Keratinocyte (primary cell): ENCODE measurements around the gene SLITRK3. TPM values are rescaled to one million over a fixed set of nuclear protein-coding genes. Genes with fewer than 3 reads are reported as not detected.

Source experiments
- DNase-seq: peaks from one replicate; pipeline ENCODE4 v3.0.0-alpha.2; 2011; ENCODE audit warnings: low read depth, missing footprints, low spot score
- FAIRE-seq: peaks from 2 replicates; lab custom pipeline; 2011; peaks lifted over from hg19 to GRCh38; lab: Jason Lieb, UNC
- H2AFZ ChIP-seq: 2 replicates; pipeline ENCODE4 v1.6.0; 2012; ENCODE audit warnings: low read length, control low read depth, inconsistent platforms; ENCODE audit not compliant: control insufficient read depth
- H3K27ac ChIP-seq: 2 replicates; pipeline ENCODE4 v1.5.1; 2011; ENCODE audit warnings: low read length; ENCODE audit not compliant: control insufficient read depth, insufficient read depth
- H3K27me3 ChIP-seq: 3 replicates; pipeline ENCODE4 v1.6.0; 2011; ENCODE audit warnings: low read length; ENCODE audit not compliant: control insufficient read depth, insufficient read depth; ENCODE audit errors: extremely low read depth
- H3K36me3 ChIP-seq, 2 experiments: 2 replicates in 1 of 2; 3 replicates in 1 of 2; pipeline ENCODE4 v1.5.1; 2011; ENCODE audit warnings: low read length in 2 of 2, mild to moderate bottlenecking in 1 of 2; ENCODE audit not compliant: control insufficient read depth in 2 of 2, insufficient read depth in 2 of 2; ENCODE audit errors: extremely low read depth in 1 of 2
- H3K4me1 ChIP-seq: 3 replicates; pipeline ENCODE4 v1.5.1; 2011; ENCODE audit warnings: low read length; ENCODE audit not compliant: control insufficient read depth, insufficient read depth; ENCODE audit errors: extremely low read depth
- H3K4me2 ChIP-seq: 3 replicates; pipeline ENCODE4 v1.6.0; 2011; ENCODE audit warnings: low read depth, low read length; ENCODE audit not compliant: control insufficient read depth, insufficient read depth; ENCODE audit errors: extremely low read depth
- H3K4me3 ChIP-seq, 3 experiments: fragments of 200-600 bp in 1 of 3; sonication (generic) in 1 of 3; 2 replicates in 2 of 3; 3 replicates in 1 of 3; pipeline ENCODE4 v1.5.1; 2011 to 2016; ENCODE audit warnings: low read length in 3 of 3, mild to moderate bottlenecking in 3 of 3, control low read depth in 2 of 3, inconsistent platforms in 1 of 3, low read depth in 1 of 3, mixed read lengths in 1 of 3, mixed run types in 1 of 3, moderate library complexity in 1 of 3; ENCODE audit not compliant: control insufficient read depth in 2 of 3, insufficient read depth in 2 of 3; ENCODE audit errors: extremely low read depth in 1 of 3
- H3K79me2 ChIP-seq: 2 replicates; pipeline ENCODE4 v1.6.0; 2012; ENCODE audit warnings: low read length; ENCODE audit not compliant: control insufficient read depth, insufficient read depth
- H3K9ac ChIP-seq: 3 replicates; pipeline ENCODE4 v1.6.0; 2011; ENCODE audit warnings: low read length; ENCODE audit not compliant: control insufficient read depth, insufficient read depth; ENCODE audit errors: extremely low read depth
- H3K9me1 ChIP-seq: 3 replicates; pipeline ENCODE4 v1.6.0; 2011; ENCODE audit warnings: low read length; ENCODE audit not compliant: control insufficient read depth, insufficient read depth; ENCODE audit errors: extremely low read depth
- H3K9me3 ChIP-seq: 2 replicates; pipeline ENCODE4 v1.5.1; 2012; ENCODE audit warnings: low read depth, low read length; ENCODE audit not compliant: control insufficient read depth
- H4K20me1 ChIP-seq: 3 replicates; pipeline ENCODE4 v1.6.0; 2011; ENCODE audit warnings: low read length; ENCODE audit not compliant: control insufficient read depth, insufficient read depth; ENCODE audit errors: extremely low read depth
- EZH2 ChIP-seq: IDR thresholded peaks from one replicate; pipeline ENCODE4 v1.6.1; 2012; ENCODE audit warnings: inconsistent platforms, mild to moderate bottlenecking, low read length, moderate library complexity
- dilution Hi-C: fragments of 300-500 bp; cut with MboI; formaldehyde crosslinking; loops from one replicate; pipeline ENCODE4 v1.7.0; 2020; ENCODE audit warnings: low sequenced_read_pairs; ENCODE audit not compliant: extremely low pct_ligation_motif_present
- polyA plus RNA-seq, 5 experiments: library from polyadenylated mRNA; depleted of rRNA in 3 of 5; stranded (reverse) in 3 of 5; stranded (forward) in 1 of 5; unstranded in 1 of 5; fragments of >200 nt; gene quantifications; 1 replicate in 1 of 5; 2 replicates in 3 of 5; 3 replicates in 1 of 5; pipeline versions ENCODE4 v1.2.1 to v1.2.3, GENCODE V29; 2011 to 2012; ENCODE audit warnings: missing spikeins in 2 of 5, low read depth in 1 of 5, low replicate concordance in 1 of 5
- TF ChIP-seq, protein P1 (sequence below), 3 experiments: IDR thresholded peaks in 1 of 3; conservative IDR thresholded peaks in 1 of 3; optimal IDR thresholded peaks in 1 of 3; 2 replicates in 2 of 3; 3 replicates in 1 of 3; pipeline versions ENCODE3 to v1.5.1; 2011; ENCODE audit warnings: low read length in 3 of 3, mild to moderate bottlenecking in 3 of 3, moderate library complexity in 2 of 3, control low read depth in 1 of 3, inconsistent platforms in 1 of 3; ENCODE audit not compliant: insufficient read depth in 2 of 3; ENCODE audit errors: extremely low read depth in 1 of 3

Gene SLITRK3
- polyA plus RNA-seq, 1 donor (not counting 4 experiments of a cell fraction or from before 2014, with no cell fraction given), result not detected

DNA sequence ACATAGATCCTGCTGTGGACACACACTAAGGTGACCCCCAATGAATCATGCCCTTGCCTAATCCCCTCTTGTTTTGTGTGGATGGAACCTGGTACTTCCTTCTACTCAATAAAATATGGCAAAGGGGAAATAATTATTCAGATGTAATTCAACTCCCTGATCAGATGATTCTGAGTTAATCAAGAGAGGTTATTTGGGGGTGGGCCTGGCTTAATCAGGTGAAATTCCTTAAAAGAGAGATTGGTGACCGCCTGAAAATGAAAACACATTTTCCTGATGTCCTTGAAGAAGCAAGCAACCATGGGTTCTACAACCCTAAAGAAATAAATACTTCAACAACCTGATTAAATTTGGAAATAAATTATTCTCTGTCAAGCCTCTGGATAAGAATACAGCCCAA is 8.3 kb upstream of the SLITRK3 start:
- Histone ChIP-seq H2AFZ (no peak overlapping the region), H3K9me1 (no peaks in the 10 kb centered on the region), H4K20me1 (no peaks in the 10 kb centered on the region), H3K4me2 (no peak overlapping the region), H3K4me3 (no peak overlapping the region), H3K9ac (no peak overlapping the region), H3K27ac (no peak overlapping the region), H3K4me1 (peaks cover 3% of the 10 kb centered on the region), H3K27me3 (no peaks in the 10 kb centered on the region), H3K9me3 (no peaks in the 10 kb centered on the region), H3K36me3 (no peaks in the 10 kb centered on the region), H3K79me2 (no peaks in the 10 kb centered on the region)
- dilution Hi-C loops, result no loop called here
- FAIRE-seq (no peak), DNase-seq (no peak)
- no peak for TF ChIP-seq EZH2
- TF ChIP-seq, protein P1, sequence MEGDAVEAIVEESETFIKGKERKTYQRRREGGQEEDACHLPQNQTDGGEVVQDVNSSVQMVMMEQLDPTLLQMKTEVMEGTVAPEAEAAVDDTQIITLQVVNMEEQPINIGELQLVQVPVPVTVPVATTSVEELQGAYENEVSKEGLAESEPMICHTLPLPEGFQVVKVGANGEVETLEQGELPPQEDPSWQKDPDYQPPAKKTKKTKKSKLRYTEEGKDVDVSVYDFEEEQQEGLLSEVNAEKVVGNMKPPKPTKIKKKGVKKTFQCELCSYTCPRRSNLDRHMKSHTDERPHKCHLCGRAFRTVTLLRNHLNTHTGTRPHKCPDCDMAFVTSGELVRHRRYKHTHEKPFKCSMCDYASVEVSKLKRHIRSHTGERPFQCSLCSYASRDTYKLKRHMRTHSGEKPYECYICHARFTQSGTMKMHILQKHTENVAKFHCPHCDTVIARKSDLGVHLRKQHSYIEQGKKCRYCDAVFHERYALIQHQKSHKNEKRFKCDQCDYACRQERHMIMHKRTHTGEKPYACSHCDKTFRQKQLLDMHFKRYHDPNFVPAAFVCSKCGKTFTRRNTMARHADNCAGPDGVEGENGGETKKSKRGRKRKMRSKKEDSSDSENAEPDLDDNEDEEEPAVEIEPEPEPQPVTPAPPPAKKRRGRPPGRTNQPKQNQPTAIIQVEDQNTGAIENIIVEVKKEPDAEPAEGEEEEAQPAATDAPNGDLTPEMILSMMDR (optimal IDR thresholded peaks at IDR 0.05 in 1 of 3, IDR thresholded peaks at IDR 0.05 in 1 of 3, conservative IDR thresholded peaks at IDR 0.05 in 1 of 3; ENCODE audit: extremely low read depth in 1 of 3, insufficient read depth in 2 of 3, low read length in 3 of 3), result no peak

DNA sequence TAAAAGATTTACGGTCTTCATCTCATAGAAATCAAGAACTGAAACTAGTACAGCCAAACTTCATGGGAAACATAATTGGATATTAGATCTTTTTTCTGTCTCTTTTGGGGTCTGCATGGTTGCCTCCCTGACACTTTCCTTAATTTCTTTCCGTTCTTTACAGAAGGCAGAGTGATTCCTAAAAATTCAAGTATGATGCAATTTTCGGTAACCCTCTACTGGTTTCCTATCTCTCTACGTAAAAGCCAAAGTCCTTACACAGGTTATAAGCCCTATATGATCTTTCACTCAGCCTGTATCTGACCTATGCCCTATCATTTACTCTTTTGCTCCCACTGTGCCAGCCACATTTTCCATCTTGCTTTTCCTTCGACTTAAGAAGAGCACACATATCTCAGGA is 6.8 kb upstream of the SLITRK3 start:
- Histone ChIP-seq H3K79me2 (no peaks in the 10 kb centered on the region), H3K4me1 (peaks cover 3% of the 10 kb centered on the region), H3K9ac (no peak overlapping the region), H3K9me3 (no peaks in the 10 kb centered on the region), H3K4me2 (no peak overlapping the region), H3K27ac (no peak overlapping the region), H3K9me1 (no peaks in the 10 kb centered on the region), H3K27me3 (peaks cover 2% of the 10 kb centered on the region), H3K36me3 (no peaks in the 10 kb centered on the region), H4K20me1 (no peaks in the 10 kb centered on the region), H2AFZ (no peak overlapping the region), H3K4me3 (no peak overlapping the region)
- no peak for FAIRE-seq
- dilution Hi-C loops, result no loop called here
- TF ChIP-seq, protein P1 (optimal IDR thresholded peaks at IDR 0.05 in 1 of 3, IDR thresholded peaks at IDR 0.05 in 1 of 3, conservative IDR thresholded peaks at IDR 0.05 in 1 of 3; ENCODE audit: extremely low read depth in 1 of 3, insufficient read depth in 2 of 3, low read length in 3 of 3), result no peak
- no peak for TF ChIP-seq EZH2
- DNase-seq, result no peak
